ENCODE measurements around the gene UBAC2. TPM values are rescaled to one million over a fixed set of nuclear protein-coding genes. Genes with fewer than 3 reads are reported as not detected.

UBAC2 gene
- total RNA-seq, 1 donor from 2014 or later: 87.7 TPM

DNA sequence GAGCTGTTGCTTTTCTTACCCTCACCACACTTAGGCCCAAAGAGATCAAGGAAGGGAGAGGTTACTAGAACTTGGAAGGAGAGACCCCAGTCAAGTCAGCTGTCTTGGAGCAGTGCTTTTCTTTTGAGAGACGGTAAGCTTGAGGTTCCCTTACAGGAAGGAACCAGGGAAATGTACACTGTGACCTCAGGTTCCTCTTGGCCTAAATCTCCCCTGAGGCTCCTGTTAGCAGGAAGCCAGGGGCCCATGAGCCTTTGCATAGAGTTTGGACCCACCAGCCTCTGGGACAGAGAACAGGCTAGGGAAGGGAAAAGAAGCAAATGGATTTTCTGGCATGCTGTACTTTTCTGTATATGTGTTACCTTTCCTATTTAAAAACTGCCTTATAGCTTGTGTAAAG lies 63.4 kb downstream of the UBAC2 start:
- no peaks in the 10 kb centered on the region for H3K9me3 Mint-ChIP-seq
- H3K27me3 Mint-ChIP-seq (ENCODE audit: insufficient read depth, low read depth): peaks cover 3% of the 10 kb centered on the region
- Histone ChIP-seq H3K36me3 (no peaks in the 10 kb centered on the region), H3K9ac (no peak overlapping the region), H3K4me1 (no peaks in the 10 kb centered on the region), H3K4me2 (no peak overlapping the region), H3F3A (ENCODE audit: low read depth) (peaks cover 18% of the 10 kb centered on the region), H3K27me3 (no peaks in the 10 kb centered on the region), H3K9me3 (ENCODE audit: low read depth) (no peaks in the 10 kb centered on the region), H3K4me3 (no peak overlapping the region), H3K79me2 (ENCODE audit: low read depth) (no peaks in the 10 kb centered on the region), H3K27ac (no peak overlapping the region), H4K20me1 (ENCODE audit: low read depth) (peaks cover 25% of the 10 kb centered on the region), H2AFZ (replicated peaks) (no peak overlapping the region)
- peaks cover 1% of the 10 kb centered on the region for H3K36me3 Mint-ChIP-seq
- no peaks in the 10 kb centered on the region for H3K4me1 Mint-ChIP-seq
- no peak for DNase-seq (ENCODE audit: low spot score)
- H3K4me3 Mint-ChIP-seq: no peak overlapping the region
- no peak overlapping the region for H3K27ac Mint-ChIP-seq
- TF ChIP-seq EZH2 (IDR thresholded peaks at IDR 0.05): no peak
- TF ChIP-seq, protein P1, sequence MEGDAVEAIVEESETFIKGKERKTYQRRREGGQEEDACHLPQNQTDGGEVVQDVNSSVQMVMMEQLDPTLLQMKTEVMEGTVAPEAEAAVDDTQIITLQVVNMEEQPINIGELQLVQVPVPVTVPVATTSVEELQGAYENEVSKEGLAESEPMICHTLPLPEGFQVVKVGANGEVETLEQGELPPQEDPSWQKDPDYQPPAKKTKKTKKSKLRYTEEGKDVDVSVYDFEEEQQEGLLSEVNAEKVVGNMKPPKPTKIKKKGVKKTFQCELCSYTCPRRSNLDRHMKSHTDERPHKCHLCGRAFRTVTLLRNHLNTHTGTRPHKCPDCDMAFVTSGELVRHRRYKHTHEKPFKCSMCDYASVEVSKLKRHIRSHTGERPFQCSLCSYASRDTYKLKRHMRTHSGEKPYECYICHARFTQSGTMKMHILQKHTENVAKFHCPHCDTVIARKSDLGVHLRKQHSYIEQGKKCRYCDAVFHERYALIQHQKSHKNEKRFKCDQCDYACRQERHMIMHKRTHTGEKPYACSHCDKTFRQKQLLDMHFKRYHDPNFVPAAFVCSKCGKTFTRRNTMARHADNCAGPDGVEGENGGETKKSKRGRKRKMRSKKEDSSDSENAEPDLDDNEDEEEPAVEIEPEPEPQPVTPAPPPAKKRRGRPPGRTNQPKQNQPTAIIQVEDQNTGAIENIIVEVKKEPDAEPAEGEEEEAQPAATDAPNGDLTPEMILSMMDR (IDR thresholded peaks at IDR 0.05): no peak
- TF ChIP-seq EZH2phosphoT487 (IDR thresholded peaks at IDR 0.05): no peak

DNA sequence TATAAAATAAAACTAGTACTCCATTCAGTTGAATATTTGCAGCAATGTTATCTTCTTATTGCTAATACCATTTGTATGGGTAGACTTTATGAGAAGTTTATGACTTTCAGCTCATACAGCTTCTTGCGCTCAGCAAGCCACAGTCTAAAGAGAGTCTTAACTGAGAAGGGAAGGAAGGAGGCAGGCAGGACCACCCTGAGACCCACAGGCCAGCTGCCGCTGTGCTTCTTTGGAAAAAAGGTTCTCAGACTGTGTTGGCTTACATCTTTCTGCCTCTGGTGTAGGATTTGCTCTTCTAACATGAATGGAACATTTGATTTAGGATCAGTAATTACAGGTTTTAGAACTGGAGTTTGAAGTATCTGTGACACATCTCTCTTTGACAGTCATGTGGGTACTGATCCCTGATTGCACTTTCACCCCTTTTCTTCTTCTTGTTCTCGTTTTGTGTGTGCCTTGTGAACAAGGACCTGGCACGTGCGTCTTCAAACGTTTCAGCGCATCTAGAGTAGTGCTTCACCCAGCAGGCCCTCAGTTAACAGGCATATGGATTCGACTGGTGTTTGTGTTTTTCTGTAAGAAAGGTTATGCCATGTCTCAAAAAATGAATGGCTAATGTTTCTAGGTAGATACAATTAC lies 64.6 kb downstream of the UBAC2 start:
- no peaks in the 10 kb centered on the region for H3K27me3 ChIP-seq
- TF ChIP-seq EZH2phosphoT487 (IDR thresholded peaks at IDR 0.05) (no peak), EZH2 (IDR thresholded peaks at IDR 0.05) (no peak)
- TF ChIP-seq, protein P1 (IDR thresholded peaks at IDR 0.05): no peak
- no peaks in the 10 kb centered on the region for H3K36me3 ChIP-seq
- H3K4me3 Mint-ChIP-seq: no peak overlapping the region
- H4K20me1 ChIP-seq (ENCODE audit: low read depth): peaks cover 25% of the 10 kb centered on the region
- H3K36me3 Mint-ChIP-seq: peaks cover 1% of the 10 kb centered on the region
- no peaks in the 10 kb centered on the region for H3K9me3 ChIP-seq (ENCODE audit: low read depth)
- no peak overlapping the region for H3K9ac ChIP-seq
- H3K79me2 ChIP-seq (ENCODE audit: low read depth): no peaks in the 10 kb centered on the region
- H3F3A ChIP-seq (ENCODE audit: low read depth): peaks cover 18% of the 10 kb centered on the region
- H2AFZ ChIP-seq (replicated peaks): no peak overlapping the region
- peaks cover 3% of the 10 kb centered on the region for H3K27me3 Mint-ChIP-seq (ENCODE audit: insufficient read depth, low read depth)
- no peak for DNase-seq (ENCODE audit: low spot score)
- no peaks in the 10 kb centered on the region for H3K4me1 Mint-ChIP-seq
- H3K9me3 Mint-ChIP-seq: no peaks in the 10 kb centered on the region
- no peak overlapping the region for H3K4me3 ChIP-seq
- peak overlapping the region; percentile 57 for H3K27ac ChIP-seq
- no peak overlapping the region for H3K4me2 ChIP-seq
- no peak overlapping the region for H3K27ac Mint-ChIP-seq
- no peaks in the 10 kb centered on the region for H3K4me1 ChIP-seq

DNA sequence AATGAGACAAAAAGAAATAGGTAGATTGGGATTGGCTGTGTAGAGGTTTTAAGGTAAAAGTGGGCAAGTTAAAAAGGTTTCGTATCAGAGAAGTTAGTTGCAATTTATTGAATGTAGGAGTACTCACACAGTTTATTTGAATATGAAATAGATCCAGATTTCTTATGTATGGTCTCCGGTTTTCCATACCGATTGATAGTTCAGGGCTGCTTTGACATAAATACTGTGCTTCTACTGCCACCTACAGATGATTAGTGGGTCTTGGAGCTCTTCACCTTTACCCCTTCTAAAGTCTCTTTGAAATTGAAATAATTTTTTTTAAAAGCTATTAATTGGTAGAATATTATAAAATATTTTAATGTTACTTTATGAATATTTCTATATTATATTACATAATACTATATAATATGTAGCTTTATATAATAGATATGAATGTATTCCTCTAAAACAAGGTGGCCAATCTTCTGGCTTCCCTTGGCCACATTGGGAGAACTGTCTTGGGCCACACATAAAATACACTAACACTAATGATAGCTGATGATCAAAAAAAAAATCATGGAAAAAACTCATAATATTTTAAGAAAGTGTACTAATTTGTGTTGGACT lies 65.3 kb downstream of the UBAC2 start:
- H3K4me3 Mint-ChIP-seq: no peak overlapping the region
- no peak for TF ChIP-seq EZH2phosphoT487 (IDR thresholded peaks at IDR 0.05)
- TF ChIP-seq, protein P1 (IDR thresholded peaks at IDR 0.05): peak; percentile 72
- no peaks in the 10 kb centered on the region for H3K4me1 ChIP-seq
- H3K9me3 Mint-ChIP-seq: no peaks in the 10 kb centered on the region
- H4K20me1 ChIP-seq (ENCODE audit: low read depth): peaks cover 25% of the 10 kb centered on the region
- H3K27ac ChIP-seq: no peak overlapping the region
- no peak overlapping the region for H2AFZ ChIP-seq (replicated peaks)
- no peaks in the 10 kb centered on the region for H3K36me3 ChIP-seq
- H3K4me1 Mint-ChIP-seq: no peaks in the 10 kb centered on the region
- no peaks in the 10 kb centered on the region for H3K9me3 ChIP-seq (ENCODE audit: low read depth)
- peaks cover 2% of the 10 kb centered on the region for H3K36me3 Mint-ChIP-seq
- peak; percentile 56 for DNase-seq (ENCODE audit: low spot score)
- H3K4me3 ChIP-seq: no peak overlapping the region
- peaks cover 3% of the 10 kb centered on the region for H3K27me3 Mint-ChIP-seq (ENCODE audit: insufficient read depth, low read depth)
- H3K9ac ChIP-seq: no peak overlapping the region
- H3K27me3 ChIP-seq: no peaks in the 10 kb centered on the region
- H3F3A ChIP-seq (ENCODE audit: low read depth): peaks cover 18% of the 10 kb centered on the region
- H3K27ac Mint-ChIP-seq: no peak overlapping the region
- H3K79me2 ChIP-seq (ENCODE audit: low read depth): no peaks in the 10 kb centered on the region
- H3K4me2 ChIP-seq: no peak overlapping the region

Data from neural progenitor cell (in vitro differentiated cells).